ENCODE measurements around the gene SGCD. TPM values are rescaled to one million over a fixed set of nuclear protein-coding genes. Genes with fewer than 3 reads are reported as not detected.

The SGCD gene
- total RNA-seq, 2 experiments from 2014 or later: not detected

DNA sequence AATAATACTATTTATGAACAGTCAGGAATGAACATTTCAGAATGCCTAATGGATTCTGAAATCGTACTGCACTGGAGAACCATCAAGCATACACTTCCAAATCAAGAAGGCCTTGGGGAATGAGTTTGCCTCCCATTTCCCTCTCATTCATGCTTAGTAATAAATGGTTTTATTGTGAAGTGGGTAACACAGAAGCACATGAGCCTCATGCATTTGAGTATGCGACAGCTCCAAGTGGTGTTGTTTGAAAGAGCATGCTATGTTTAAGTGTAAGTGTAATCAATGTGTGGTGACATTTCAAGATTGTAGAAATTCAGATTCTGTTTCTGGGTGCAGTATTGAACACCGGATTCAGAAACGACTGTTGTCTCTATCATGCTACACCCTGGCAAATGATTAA lies 60.0 kb downstream of the SGCD start:
- H3K4me3 Mint-ChIP-seq: no peak overlapping the region
- peaks cover 5% of the 10 kb centered on the region for H3K27me3 Mint-ChIP-seq
- H3K27me3 ChIP-seq (ENCODE audit: control insufficient read depth in 1 of 2, insufficient read depth in 2 of 2, low read length in 2 of 2): no peaks in the 10 kb centered on the region
- ChIA-PET POLR2A (no interaction called here), CTCF (no interaction called here)
- no peaks in the 10 kb centered on the region for H3K4me1 Mint-ChIP-seq (ENCODE audit: low read depth)
- DNase-seq (no peak), ATAC-seq (ENCODE audit: poor library complexity) (no peak)
- H3K4me3 ChIP-seq (ENCODE audit: low read length): no peak overlapping the region
- no peaks in the 10 kb centered on the region for H3K4me1 ChIP-seq (ENCODE audit: insufficient read depth, low read length)
- H3K27ac ChIP-seq (ENCODE audit: low read depth in 1 of 2, low read length in 2 of 2): no peak overlapping the region
- H3K27ac Mint-ChIP-seq: no peak overlapping the region
- no peaks in the 10 kb centered on the region for H3K36me3 ChIP-seq (ENCODE audit: insufficient read depth, low read length)
- intact Hi-C loops (cut with DNase I, micrococcal nuclease): no loop called here
- H3K9me3 Mint-ChIP-seq: no peaks in the 10 kb centered on the region
- no peaks in the 10 kb centered on the region for H3K9me3 ChIP-seq (ENCODE audit: control insufficient read depth in 1 of 2, insufficient read depth in 1 of 2, low read length in 2 of 2)
- H3K36me3 Mint-ChIP-seq (ENCODE audit: low read depth): no peaks in the 10 kb centered on the region
- TF ChIP-seq CTCF (IDR thresholded peaks at IDR 0.05): no peak

DNA sequence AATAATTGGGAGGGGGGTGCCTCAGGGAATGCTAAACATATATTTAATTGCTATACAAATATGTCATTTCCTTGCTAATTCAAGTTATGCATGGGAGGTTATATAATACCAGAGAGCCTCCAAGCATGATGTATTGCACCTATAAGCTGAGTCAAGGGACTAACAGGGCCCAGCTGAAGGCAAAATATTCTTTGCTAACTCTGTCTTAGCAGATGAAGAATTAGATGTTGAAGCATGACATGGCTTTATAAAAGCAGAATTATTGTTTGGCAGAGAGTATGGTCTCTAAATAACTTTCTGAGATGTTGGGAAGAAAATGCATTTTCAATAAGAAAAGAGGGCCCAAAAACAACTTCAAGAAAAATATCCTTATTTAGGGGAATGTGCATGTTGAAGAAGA lies 60.4 kb downstream of the SGCD start:
- ATAC-seq (ENCODE audit: poor library complexity): no peak
- DNase-seq: no peak
- Mint-ChIP-seq H3K9me3 (no peaks in the 10 kb centered on the region), H3K27ac (no peak overlapping the region), H3K4me3 (no peak overlapping the region), H3K36me3 (ENCODE audit: low read depth) (no peaks in the 10 kb centered on the region), H3K27me3 (peaks cover 5% of the 10 kb centered on the region), H3K4me1 (ENCODE audit: low read depth) (no peaks in the 10 kb centered on the region)
- CTCF ChIA-PET: no interaction called here
- Histone ChIP-seq H3K4me1 (ENCODE audit: insufficient read depth, low read length) (no peaks in the 10 kb centered on the region), H3K36me3 (ENCODE audit: insufficient read depth, low read length) (no peaks in the 10 kb centered on the region), H3K27ac (ENCODE audit: low read depth in 1 of 2, low read length in 2 of 2) (no peak overlapping the region), H3K9me3 (ENCODE audit: control insufficient read depth in 1 of 2, insufficient read depth in 1 of 2, low read length in 2 of 2) (no peaks in the 10 kb centered on the region), H3K27me3 (ENCODE audit: control insufficient read depth in 1 of 2, insufficient read depth in 2 of 2, low read length in 2 of 2) (no peaks in the 10 kb centered on the region), H3K4me3 (ENCODE audit: low read length) (no peak overlapping the region)
- intact Hi-C loops (cut with DNase I, micrococcal nuclease): no loop called here
- POLR2A ChIA-PET: no interaction called here
- TF ChIP-seq CTCF (IDR thresholded peaks at IDR 0.05): no peak

GRCh38 chr5:156388233-156388632 lies 61.3 kb downstream of the SGCD start:
- no peak for ATAC-seq (ENCODE audit: poor library complexity)
- CTCF ChIA-PET: no interaction called here

More at GRCh38 chr5:156388233-156388632, 61.3 kb downstream of the SGCD start:
- Histone ChIP-seq H3K27me3 (ENCODE audit: control insufficient read depth in 1 of 2, insufficient read depth in 2 of 2, low read length in 2 of 2) (no peaks in the 10 kb centered on the region), H3K36me3 (ENCODE audit: insufficient read depth, low read length) (no peaks in the 10 kb centered on the region), H3K4me3 (ENCODE audit: low read length) (no peak overlapping the region), H3K9me3 (ENCODE audit: control insufficient read depth in 1 of 2, insufficient read depth in 1 of 2, low read length in 2 of 2) (no peaks in the 10 kb centered on the region), H3K4me1 (ENCODE audit: insufficient read depth, low read length) (no peaks in the 10 kb centered on the region), H3K27ac (ENCODE audit: low read depth in 1 of 2, low read length in 2 of 2) (no peak overlapping the region)
- Mint-ChIP-seq H3K4me1 (ENCODE audit: low read depth) (no peaks in the 10 kb centered on the region), H3K36me3 (ENCODE audit: low read depth) (no peaks in the 10 kb centered on the region), H3K4me3 (no peak overlapping the region), H3K9me3 (no peaks in the 10 kb centered on the region), H3K27ac (no peak overlapping the region), H3K27me3 (peaks cover 6% of the 10 kb centered on the region)
- POLR2A ChIA-PET: no interaction called here
- TF ChIP-seq CTCF (IDR thresholded peaks at IDR 0.05): no peak
- no peak for DNase-seq
- intact Hi-C loops (cut with DNase I, micrococcal nuclease): no loop called here

All from CD4-positive, alpha-beta T cell (primary cell).